ENCODE results near the gene DUOXA1.

Gene DUOXA1

GRCh38 chr15:45174069-45174468 is 44.4 kb upstream of the DUOXA1 start (continued):
- no peak for TF ChIP-seq ZNF610 (tag by site-specific recombination; IDR thresholded peaks at IDR 0.05; ENCODE audit: borderline replicate concordance)
- no peak for TF ChIP-seq ZNF148 (tag by site-specific recombination; IDR thresholded peaks at IDR 0.05; ENCODE audit: borderline replicate concordance)

GRCh38 chr15:45171912-45172311 is 42.2 kb upstream of the DUOXA1 start:
- Histone ChIP-seq H3K27ac (ENCODE audit: extremely low read depth, low read depth, low read length) (no peak overlapping the region), H3K36me3 (ENCODE audit: control insufficient read depth in 2 of 2, insufficient read depth in 1 of 2, low read length in 2 of 2) (no peaks in the 10 kb centered on the region)
- POLR2A ChIA-PET: no interaction called here

More at GRCh38 chr15:45171912-45172311, 42.2 kb upstream of the DUOXA1 start:
- Histone ChIP-seq H3K4me3 (ENCODE audit: low read depth, low read length) (no peak overlapping the region), H3K9me3 (ENCODE audit: control insufficient read depth, insufficient read depth, low read depth, low read length) (no peaks in the 10 kb centered on the region), H3K4me1 (ENCODE audit: control insufficient read depth, insufficient read depth, low read length) (no peaks in the 10 kb centered on the region)
- CTCF ChIA-PET: interaction anchor here (0.8 to 1.1 kb wide), 4 partner anchors 8 to 54 kb away, joined by 3 to 4 read pairs (median 3); no protein-coding TSS in a partner anchor
- no peak for TF ChIP-seq ZNF248 (tag by site-specific recombination; IDR thresholded peaks at IDR 0.05)
- no peak for TF ChIP-seq ZNF10 (tag by site-specific recombination; IDR thresholded peaks at IDR 0.05)
- TF ChIP-seq ZNF664 (tag by site-specific recombination; IDR thresholded peaks at IDR 0.05): no peak
- no peak for TF ChIP-seq PRDM4 (tag by site-specific recombination; IDR thresholded peaks at IDR 0.05)
- TF ChIP-seq ZBTB11 (tag by site-specific recombination; conservative IDR thresholded peaks at IDR 0.05; ENCODE audit: low read depth): no peak
- no peak for TF ChIP-seq ZNF76 (tag by site-specific recombination; IDR thresholded peaks at IDR 0.05; ENCODE audit: borderline replicate concordance, low read depth)
- TF ChIP-seq KLF17 (tag by site-specific recombination; IDR thresholded peaks at IDR 0.05): no peak
- TF ChIP-seq ZNF292 (tag by site-specific recombination; IDR thresholded peaks at IDR 0.05; ENCODE audit: borderline replicate concordance, low read depth): no peak
- TF ChIP-seq HIC1 (tag by site-specific recombination; IDR thresholded peaks at IDR 0.05): no peak
- no peak for TF ChIP-seq ZNF585B (tag by site-specific recombination; IDR thresholded peaks at IDR 0.05)

All from HEK293 (cell line).